Urinary bladder (tissue), 4 donors: Measurements from ENCODE around the gene MCMBP. TPM values are rescaled to one million over a fixed set of nuclear protein-coding genes. Genes with fewer than 3 reads are reported as not detected.
"Not testable (repeated sequence)": the region's sequence is repeated elsewhere in the genome, so short reads cannot be mapped to it uniquely, and the experiment has no call there.

ENCODE experiments used
- DNase-seq: peaks from one replicate; pipeline ENCODE4 v3.0.0-alpha.2; 2015; ENCODE audit errors: extremely low spot score
- H3K27ac ChIP-seq: one replicate; pipeline ENCODE4 v1.5.1; 2013; ENCODE audit warnings: low read depth, mild to moderate bottlenecking, moderate library complexity
- H3K36me3 ChIP-seq: one replicate; pipeline ENCODE4 v1.6.1; 2013; ENCODE audit warnings: mild to moderate bottlenecking, moderate library complexity; ENCODE audit not compliant: insufficient read depth
- H3K4me1 ChIP-seq: one replicate; pipeline ENCODE4 v1.6.1; 2013; ENCODE audit warnings: mild to moderate bottlenecking, moderate library complexity; ENCODE audit not compliant: insufficient read depth
- H3K4me3 ChIP-seq: one replicate; pipeline ENCODE4 v1.5.1; 2013; ENCODE audit warnings: low read depth, low read length
- WGBS: extraction: QIAGEN DNeasy Blood & Tissue Kit; methylation state at CpG from one replicate; pipeline ENCODE4 v1.1.7; 2013; 5-methylcytosine and 5-hydroxymethylcytosine counted together
- polyA plus RNA-seq: library from polyadenylated mRNA; stranded (reverse); fragments of 200-250 nt; gene quantifications from one replicate; pipeline ENCODE4 v1.2.3, GENCODE V29; 2013
- total RNA-seq: library from RNA; depleted of rRNA; stranded (reverse); fragments of >200 nt; gene quantifications from one replicate; pipeline ENCODE4 v1.2.3, GENCODE V29; 2014
- donor health status: healthy with polysubstance abuse.
- donor health status: healthy.

The MCMBP gene
- total and polyA plus RNA-seq, 2 donors = 44.9 to 60.9 TPM

- no peaks in the 10 kb centered on the region for H3K4me1 ChIP-seq
- WGBS = 97% methylated on average over 11 of the region's 11 CpGs
- no peak overlapping the region for H3K4me3 ChIP-seq
- DNase-seq = no peak
- H3K36me3 ChIP-seq = no peaks in the 10 kb centered on the region
- no peak overlapping the region for H3K27ac ChIP-seq
These were observed 66.1 kb downstream of the MCMBP start for GRCh38 chr10:119806334-119807130.

GRCh38 chr10:119805702-119806230, 66.9 kb downstream of the MCMBP start:
- Histone ChIP-seq H3K4me1 (no peaks in the 10 kb centered on the region), H3K36me3 (no peaks in the 10 kb centered on the region), H3K4me3 (no peak overlapping the region), H3K27ac (no peak overlapping the region)
- no peak for DNase-seq
- WGBS = 57% methylated on average over 5 of the region's 5 CpGs

GRCh38 chr10:119803264-119803663, 69.4 kb downstream of the MCMBP start:
- no peak for DNase-seq
- Histone ChIP-seq H3K4me1 (no peaks in the 10 kb centered on the region), H3K36me3 (no peaks in the 10 kb centered on the region), H3K4me3 (no peak overlapping the region), H3K27ac (no peak overlapping the region)
- WGBS = 61% methylated on average over 1 of the region's 1 CpG

GRCh38 chr10:119801998-119802538, 70.6 kb downstream of the MCMBP start:
- H3K36me3 ChIP-seq = no peaks in the 10 kb centered on the region
- H3K27ac ChIP-seq = no peak overlapping the region
- DNase-seq = no peak
- H3K4me3 ChIP-seq = no peak overlapping the region
- H3K4me1 ChIP-seq = no peaks in the 10 kb centered on the region
- WGBS = 86% methylated on average over 6 of the region's 6 CpGs

- DNase-seq = no peak
- Histone ChIP-seq H3K36me3 (no peaks in the 10 kb centered on the region), H3K4me1 (no peaks in the 10 kb centered on the region), H3K4me3 (no peak overlapping the region), H3K27ac (no peak overlapping the region)
- WGBS = 92% methylated on average over 2 of the region's 2 CpGs
These were observed 71.5 kb downstream of the MCMBP start for GRCh38 chr10:119801176-119801575.

- no peaks in the 10 kb centered on the region for H3K4me1 ChIP-seq
- DNase-seq = no peak
- WGBS = 94% methylated on average over 6 of the region's 6 CpGs
- H3K27ac ChIP-seq = no peak overlapping the region
- H3K4me3 ChIP-seq = no peak overlapping the region
- peaks cover 1% of the 10 kb centered on the region for H3K36me3 ChIP-seq
These were observed 76.6 kb downstream of the MCMBP start for GRCh38 chr10:119796039-119796438.

- not testable (repeated sequence) for H3K36me3 ChIP-seq, H3K27ac ChIP-seq, H3K4me1 ChIP-seq, H3K4me3 ChIP-seq, DNase-seq
- WGBS = 98% methylated on average over 27 of the region's 32 CpGs
These were observed 77.5 kb downstream of the MCMBP start for GRCh38 chr10:119795101-119795500.

GRCh38 chr10:119786117-119786769, 86.4 kb downstream of the MCMBP start:
- 40% methylated on average over 5 of the region's 5 CpGs for WGBS
- Histone ChIP-seq H3K4me3 (no peak overlapping the region), H3K36me3 (no peaks in the 10 kb centered on the region), H3K4me1 (no peaks in the 10 kb centered on the region), H3K27ac (no peak overlapping the region)
- no peak for DNase-seq

GRCh38 chr10:119784340-119785067, 88.1 kb downstream of the MCMBP start:
- Histone ChIP-seq H3K4me3 (no peak overlapping the region), H3K4me1 (no peaks in the 10 kb centered on the region), H3K36me3 (no peaks in the 10 kb centered on the region), H3K27ac (no peak overlapping the region)
- no peak for DNase-seq
- 35% methylated on average over 7 of the region's 7 CpGs for WGBS

- 79% methylated on average over 7 of the region's 7 CpGs for WGBS
- Histone ChIP-seq H3K4me1 (no peaks in the 10 kb centered on the region), H3K4me3 (no peak overlapping the region), H3K36me3 (no peaks in the 10 kb centered on the region), H3K27ac (no peak overlapping the region)
- DNase-seq = no peak
These were observed 89.0 kb downstream of the MCMBP start for GRCh38 chr10:119783665-119784027.

GRCh38 chr10:119782981-119783664, 89.5 kb downstream of the MCMBP start:
- H3K27ac ChIP-seq = no peak overlapping the region
- WGBS = 78% methylated on average over 4 of the region's 4 CpGs
- H3K4me1 ChIP-seq = no peaks in the 10 kb centered on the region

GRCh38 chr10:119781498-119781897, 91.1 kb downstream of the MCMBP start:
- Histone ChIP-seq H3K4me3 (no peak overlapping the region), H3K36me3 (no peaks in the 10 kb centered on the region), H3K4me1 (no peaks in the 10 kb centered on the region), H3K27ac (no peak overlapping the region)
- WGBS = 84% methylated on average over 2 of the region's 2 CpGs
- DNase-seq = no peak

More at GRCh38 chr10:119782981-119783664, 89.5 kb downstream of the MCMBP start:
- Histone ChIP-seq H3K4me3 (no peak overlapping the region), H3K36me3 (no peaks in the 10 kb centered on the region)
- DNase-seq = no peak

GRCh38 chr10:119780879-119781480, 91.7 kb downstream of the MCMBP start:
- WGBS = 97% methylated on average over 5 of the region's 5 CpGs
- no peak for DNase-seq

More at GRCh38 chr10:119780879-119781480, 91.7 kb downstream of the MCMBP start:
- no peak overlapping the region for H3K27ac ChIP-seq
- H3K4me1 ChIP-seq = no peaks in the 10 kb centered on the region
- H3K36me3 ChIP-seq = no peaks in the 10 kb centered on the region
- no peak overlapping the region for H3K4me3 ChIP-seq
